Testis (tissue), 2 donors: ENCODE results near the gene CCT8L2.

ENCODE experiments used
- POLR2A ChIP-seq: fragments of 450-650 bp; IDR thresholded peaks from one replicate; pipeline ENCODE4 v1.6.1; 2017; ENCODE audit warnings: antibody characterized with exemption, mild to moderate bottlenecking, moderate library complexity
- TF ChIP-seq, protein P1 (sequence below), 3 experiments: fragments of 450-650 bp in 2 of 3; fragments of 200-600 bp in 1 of 3; sonication (generic) in 1 of 3; IDR thresholded peaks; one replicate each; pipeline ENCODE4 v1.5.1; 2016 to 2019; ENCODE audit warnings: antibody characterized with exemption in 3 of 3, mild to moderate bottlenecking in 2 of 3, moderate library complexity in 1 of 3

DNA sequence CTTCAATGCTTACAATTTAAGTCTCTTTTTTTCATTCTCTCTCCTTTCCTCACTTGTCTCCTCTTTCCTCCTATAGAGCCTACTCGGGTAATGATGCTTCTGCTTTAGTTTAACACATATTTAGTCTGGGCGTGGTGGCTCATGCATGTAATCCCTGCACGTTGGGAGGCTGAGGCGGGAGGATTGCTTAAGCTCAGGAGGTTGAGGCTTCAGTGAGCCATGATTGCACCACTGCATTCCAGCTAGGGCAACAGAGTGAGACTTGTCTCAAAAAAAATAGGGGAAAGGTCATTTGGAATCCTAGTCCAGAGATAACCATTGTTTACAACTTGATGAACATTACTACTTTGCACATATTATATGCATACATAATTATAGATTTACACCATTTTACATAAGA is 1.4 kb upstream of the CCT8L2 start:
- TF ChIP-seq, protein P1, sequence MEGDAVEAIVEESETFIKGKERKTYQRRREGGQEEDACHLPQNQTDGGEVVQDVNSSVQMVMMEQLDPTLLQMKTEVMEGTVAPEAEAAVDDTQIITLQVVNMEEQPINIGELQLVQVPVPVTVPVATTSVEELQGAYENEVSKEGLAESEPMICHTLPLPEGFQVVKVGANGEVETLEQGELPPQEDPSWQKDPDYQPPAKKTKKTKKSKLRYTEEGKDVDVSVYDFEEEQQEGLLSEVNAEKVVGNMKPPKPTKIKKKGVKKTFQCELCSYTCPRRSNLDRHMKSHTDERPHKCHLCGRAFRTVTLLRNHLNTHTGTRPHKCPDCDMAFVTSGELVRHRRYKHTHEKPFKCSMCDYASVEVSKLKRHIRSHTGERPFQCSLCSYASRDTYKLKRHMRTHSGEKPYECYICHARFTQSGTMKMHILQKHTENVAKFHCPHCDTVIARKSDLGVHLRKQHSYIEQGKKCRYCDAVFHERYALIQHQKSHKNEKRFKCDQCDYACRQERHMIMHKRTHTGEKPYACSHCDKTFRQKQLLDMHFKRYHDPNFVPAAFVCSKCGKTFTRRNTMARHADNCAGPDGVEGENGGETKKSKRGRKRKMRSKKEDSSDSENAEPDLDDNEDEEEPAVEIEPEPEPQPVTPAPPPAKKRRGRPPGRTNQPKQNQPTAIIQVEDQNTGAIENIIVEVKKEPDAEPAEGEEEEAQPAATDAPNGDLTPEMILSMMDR (IDR thresholded peaks at IDR 0.05) = no peak
- no peak for TF ChIP-seq POLR2A
